Stomach (tissue), 4 donors: ENCODE measurements around the gene PITRM1.

Experiments used
- CTCF ChIP-seq, 7 experiments: fragments of 450-650 bp in 4 of 7; fragments of 200-600 bp in 3 of 7; sonication (generic) in 3 of 7; IDR thresholded peaks; one replicate each; pipeline ENCODE4 v1.5.1; 2016 to 2019; ENCODE audit warnings: antibody characterized with exemption in 7 of 7, control low read depth in 2 of 7, mild to moderate bottlenecking in 1 of 7
- EP300 ChIP-seq: sonication (generic); formaldehyde crosslinking; IDR thresholded peaks from one replicate; pipeline ENCODE4 v1.6.1; 2017; ENCODE audit warnings: antibody characterized with exemption
- POLR2A ChIP-seq, 4 donors: fragments of 450-650 bp; IDR thresholded peaks; one replicate each; pipeline ENCODE4 v1.6.1; 2016; ENCODE audit warnings: antibody characterized with exemption in 4 of 4, control low read depth in 2 of 4, mild to moderate bottlenecking in 1 of 4, moderate library complexity in 1 of 4
- POLR2AphosphoS5 ChIP-seq, 3 donors: sonication (generic); formaldehyde crosslinking; IDR thresholded peaks; one replicate each; pipeline ENCODE4 v1.6.1; 2016; ENCODE audit warnings: antibody characterized with exemption in 3 of 3

GRCh38 chr10:3116508-3117100, 56.0 kb downstream of the PITRM1 start:
- TF ChIP-seq EP300 (no peak), CTCF (IDR thresholded peaks at IDR 0.05) (no peak), POLR2A (IDR thresholded peaks at IDR 0.05) (no peak), POLR2AphosphoS5 (IDR thresholded peaks at IDR 0.05) (no peak)
